Stromal cell of bone marrow (primary cell): ENCODE measurements around the gene KLF16.
"Not testable (repeated sequence)": the region's sequence is repeated elsewhere in the genome, so short reads cannot be mapped to it uniquely, and the experiment has no call there.

Experiments used
- DNase-seq: peaks from one replicate; pipeline ENCODE4 v3.0.0-alpha.2; 2012; ENCODE audit warnings: low read depth

The KLF16 gene

DNA sequence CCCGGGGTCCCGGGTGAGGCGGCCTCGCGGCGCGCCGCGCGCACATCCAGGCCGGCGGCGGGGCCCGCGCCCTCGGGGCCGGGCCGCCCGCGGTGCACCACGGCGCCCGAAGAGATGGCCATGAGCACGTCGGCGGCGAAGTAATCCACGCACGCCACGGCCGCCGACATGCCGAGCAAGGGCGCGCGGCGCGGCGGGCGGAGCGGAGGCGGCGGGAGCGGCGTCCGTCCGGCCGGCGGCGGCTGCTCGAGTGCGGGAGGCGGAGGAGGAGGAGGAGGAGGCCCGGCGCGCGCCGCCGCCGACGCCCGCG is at the start of gene KLF16:
Gene KLF16 (minus strand): TSS at position 252 of the 310 bp plus-strand sequence. CDS start 82 bp downstream, at position 170.
- DNase-seq = no peak

DNA sequence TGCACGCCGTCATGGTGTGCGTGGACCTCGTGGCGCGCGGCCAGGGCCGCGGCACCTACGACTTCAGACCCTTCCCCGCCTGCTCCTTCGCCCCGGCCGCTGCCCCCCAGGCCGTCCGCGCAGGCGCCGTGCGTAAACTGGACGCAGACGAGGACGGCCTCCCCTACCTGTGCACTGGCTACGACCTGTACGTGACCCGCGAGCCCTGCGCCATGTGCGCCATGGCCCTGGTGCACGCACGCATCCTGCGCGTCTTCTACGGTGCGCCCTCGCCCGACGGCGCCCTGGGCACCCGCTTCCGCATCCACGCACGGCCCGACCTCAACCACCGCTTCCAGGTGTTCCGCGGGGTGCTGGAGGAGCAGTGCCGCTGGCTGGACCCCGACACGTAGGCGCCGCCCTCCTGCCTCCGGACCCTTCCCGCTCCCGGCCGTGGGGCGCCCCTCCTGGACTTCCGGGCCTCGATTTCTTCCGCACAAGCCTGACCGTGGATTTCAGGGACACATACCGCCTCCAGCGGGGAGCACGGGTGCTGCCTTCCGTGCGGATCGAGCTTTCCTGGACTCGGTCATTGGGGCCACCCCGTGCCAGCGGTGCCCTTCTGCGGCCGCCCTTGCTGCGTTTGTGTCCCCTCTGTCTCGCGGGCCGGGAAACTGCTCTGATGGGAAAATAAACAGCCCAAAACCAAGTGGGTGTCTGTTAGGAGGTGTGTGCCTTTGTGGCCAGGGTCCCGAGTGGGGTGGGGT is 49.6 kb upstream of the KLF16 start:
- DNase-seq = no peak

DNA sequence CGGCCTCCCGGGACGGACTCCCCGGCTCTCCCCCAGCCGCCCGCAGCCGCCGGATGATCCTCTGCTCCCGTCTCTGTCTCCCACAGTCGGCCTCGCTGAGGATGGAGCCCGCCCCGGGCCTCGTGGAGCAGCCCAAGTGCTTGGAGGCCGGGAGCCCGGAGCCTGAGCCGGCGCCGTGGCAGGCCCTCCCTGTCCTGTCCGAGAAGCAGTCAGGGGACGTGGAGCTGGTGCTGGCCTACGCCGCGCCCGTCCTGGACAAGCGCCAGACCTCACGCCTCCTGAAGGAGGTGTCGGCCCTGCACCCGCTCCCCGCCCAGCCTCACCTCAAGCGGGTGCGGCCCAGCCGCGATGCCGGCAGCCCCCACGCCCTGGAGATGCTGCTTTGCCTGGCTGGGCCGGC is 48.6 kb upstream of the KLF16 start:
- DNase-seq = no peak

DNA sequence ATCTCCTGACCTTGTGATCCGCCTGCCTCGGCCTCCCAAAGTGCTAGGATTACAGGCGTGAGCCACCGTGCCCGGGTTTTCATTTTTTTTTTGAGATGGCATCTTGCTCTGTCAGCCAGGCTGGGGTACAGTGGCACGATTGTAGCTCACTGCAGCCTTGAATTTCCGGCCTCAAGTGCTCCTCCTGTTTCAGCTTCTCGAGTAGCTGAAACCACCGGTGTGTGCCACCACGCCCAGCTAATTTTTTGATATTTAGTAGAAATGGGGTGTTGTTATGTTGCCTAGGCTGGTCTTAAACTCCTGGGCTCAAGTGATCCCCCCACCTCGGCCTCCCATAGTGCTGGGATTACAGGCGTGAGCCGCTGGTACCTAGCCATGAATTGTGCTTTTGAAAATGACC is 47.7 kb upstream of the KLF16 start:
- DNase-seq = no peak

DNA sequence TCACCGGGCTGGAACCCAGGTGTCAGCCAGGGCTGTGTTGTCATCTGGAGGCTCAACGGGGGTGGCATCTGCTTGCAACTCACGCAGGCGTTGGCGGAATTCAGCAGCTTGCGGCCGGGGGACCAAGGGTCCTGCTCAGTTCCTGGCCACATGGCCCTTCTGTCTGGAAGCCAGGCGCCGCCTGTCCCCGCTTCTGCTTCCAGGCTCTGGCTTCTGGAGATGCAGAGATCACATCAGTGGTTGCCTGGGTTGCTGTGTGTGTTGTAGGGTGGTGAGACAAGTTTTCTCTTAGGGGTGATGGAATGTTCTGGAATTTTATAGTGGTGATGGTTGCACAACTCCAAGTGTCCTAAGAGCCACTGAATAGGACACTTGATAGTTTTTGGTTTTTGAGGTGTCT is 46.8 kb upstream of the KLF16 start:
- DNase-seq = no peak

DNA sequence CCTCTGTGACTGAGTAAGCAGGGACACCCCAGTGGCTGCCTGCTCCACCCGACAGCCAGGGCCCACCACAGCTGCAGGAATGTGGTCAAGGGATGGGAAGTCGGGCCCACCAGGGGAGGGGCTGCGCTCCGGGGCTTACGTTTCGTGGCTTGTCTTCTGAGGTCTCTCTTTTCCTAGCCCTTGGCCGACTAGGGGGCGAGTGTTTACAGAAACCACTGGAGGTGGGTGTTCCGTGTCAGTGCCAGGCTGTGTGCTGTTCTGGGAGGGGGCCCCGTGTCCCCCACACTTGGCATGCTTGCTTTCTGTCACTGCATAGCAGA is 46.3 kb upstream of the KLF16 start:
- DNase-seq = no peak

DNA sequence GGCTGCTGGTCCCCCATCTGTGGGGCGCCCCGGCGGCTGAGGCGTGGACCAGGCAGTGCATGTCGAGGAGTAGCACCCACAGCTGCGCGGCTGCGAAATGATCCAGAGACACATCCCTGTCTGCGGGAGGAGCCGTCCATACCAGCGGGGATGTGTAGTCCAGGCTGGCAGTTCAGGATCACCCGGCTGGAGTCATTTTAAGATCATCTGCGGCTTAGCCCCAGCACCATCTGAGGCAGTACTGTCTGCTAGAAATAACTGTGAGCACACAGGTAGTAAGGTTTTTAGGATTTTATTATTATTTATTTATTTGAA is 44.9 kb upstream of the KLF16 start:
- DNase-seq = no peak

DNA sequence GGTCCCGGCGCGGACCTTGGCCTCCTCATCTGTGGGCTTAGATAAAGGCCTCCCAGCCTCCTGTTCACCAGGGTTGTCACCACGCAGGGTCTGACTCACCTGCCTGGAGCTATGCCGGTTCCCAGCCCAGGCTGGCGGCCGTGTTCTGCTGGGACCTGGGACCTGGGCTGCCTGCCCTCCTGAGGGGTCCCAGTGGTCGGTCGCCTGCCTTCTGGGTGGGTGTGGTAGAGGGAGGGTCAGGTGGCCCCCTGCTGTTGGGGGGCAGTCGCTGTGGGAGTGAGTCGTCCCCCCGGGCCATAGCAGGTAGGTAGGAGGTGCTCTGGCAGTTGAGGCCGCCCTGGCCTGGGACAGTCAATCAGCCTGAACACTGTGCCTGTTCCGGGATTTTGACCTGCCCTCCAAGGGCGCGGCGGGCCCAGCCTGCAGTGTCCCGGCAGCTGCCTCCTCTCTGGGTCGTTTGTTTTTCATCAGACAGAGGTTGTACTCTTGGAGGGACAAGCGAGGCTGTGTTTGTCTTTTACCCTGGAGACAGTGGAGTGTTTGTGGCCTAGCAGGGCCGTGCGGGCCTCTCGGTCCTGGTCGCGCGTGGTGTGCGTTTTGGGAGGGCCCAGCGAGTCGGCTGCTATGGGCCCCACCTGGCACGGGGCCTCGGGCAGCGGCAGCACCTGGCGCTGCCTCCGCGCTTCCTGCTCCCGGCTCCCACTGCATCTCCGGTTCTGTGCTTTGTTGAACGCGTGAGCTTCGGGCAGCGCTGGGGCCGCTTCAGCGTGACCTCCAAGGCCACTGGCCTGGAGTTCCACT is 44.4 kb upstream of the KLF16 start:
- DNase-seq = no peak

DNA sequence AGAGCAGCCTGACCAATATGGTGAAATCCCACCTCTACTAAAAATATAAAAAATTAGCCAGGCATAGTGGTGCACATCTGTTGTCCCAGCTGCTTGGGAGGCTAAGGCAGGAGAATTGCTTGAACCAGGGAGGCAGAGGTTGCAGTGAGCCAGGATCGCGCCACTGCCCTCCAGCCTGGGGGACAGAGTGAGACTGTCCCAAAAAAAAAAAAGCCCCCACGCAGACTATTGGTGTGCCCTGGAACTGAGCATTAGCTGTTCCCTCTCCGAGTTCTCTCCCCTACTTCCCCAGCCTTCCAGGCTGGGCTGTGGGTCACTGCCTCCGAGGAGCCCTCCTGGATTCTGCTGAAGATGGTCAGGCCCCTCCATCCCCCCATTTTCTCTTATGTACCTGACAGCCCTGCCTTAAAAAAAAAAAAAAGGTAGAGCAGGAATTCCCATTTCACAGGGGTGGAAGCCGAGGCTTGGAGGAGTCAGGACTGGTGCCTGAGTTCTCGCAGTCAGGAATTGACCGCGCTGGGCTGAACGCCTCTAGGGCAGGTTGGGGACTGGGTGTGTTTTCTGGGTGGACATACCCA is 43.7 kb upstream of the KLF16 start:
- DNase-seq = no peak

DNA sequence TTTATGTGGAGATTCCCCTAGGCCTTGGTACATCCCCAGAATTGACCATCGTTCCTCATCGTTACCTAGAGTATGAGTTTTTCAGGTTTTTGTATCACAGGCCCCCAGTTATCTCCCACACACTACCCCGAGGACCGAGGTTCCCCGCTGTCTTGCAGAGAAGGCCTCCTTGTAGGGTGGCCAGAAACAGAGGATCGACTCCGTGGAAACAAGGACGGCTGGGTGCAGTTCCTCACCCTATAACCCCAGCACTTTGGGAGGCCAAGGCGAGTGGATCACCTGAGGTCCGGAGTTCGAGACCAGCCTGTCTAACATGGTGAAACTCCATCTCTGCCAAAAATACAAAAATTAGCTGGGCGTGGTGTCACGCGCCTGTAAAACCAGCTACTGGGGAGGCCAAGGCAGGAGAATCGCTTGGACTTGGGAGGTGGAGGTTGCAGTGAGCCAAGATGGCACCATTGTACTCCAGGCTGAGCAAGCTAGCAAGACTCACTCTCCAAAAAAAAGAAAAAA is 42.5 kb upstream of the KLF16 start:
- DNase-seq = no peak

DNA sequence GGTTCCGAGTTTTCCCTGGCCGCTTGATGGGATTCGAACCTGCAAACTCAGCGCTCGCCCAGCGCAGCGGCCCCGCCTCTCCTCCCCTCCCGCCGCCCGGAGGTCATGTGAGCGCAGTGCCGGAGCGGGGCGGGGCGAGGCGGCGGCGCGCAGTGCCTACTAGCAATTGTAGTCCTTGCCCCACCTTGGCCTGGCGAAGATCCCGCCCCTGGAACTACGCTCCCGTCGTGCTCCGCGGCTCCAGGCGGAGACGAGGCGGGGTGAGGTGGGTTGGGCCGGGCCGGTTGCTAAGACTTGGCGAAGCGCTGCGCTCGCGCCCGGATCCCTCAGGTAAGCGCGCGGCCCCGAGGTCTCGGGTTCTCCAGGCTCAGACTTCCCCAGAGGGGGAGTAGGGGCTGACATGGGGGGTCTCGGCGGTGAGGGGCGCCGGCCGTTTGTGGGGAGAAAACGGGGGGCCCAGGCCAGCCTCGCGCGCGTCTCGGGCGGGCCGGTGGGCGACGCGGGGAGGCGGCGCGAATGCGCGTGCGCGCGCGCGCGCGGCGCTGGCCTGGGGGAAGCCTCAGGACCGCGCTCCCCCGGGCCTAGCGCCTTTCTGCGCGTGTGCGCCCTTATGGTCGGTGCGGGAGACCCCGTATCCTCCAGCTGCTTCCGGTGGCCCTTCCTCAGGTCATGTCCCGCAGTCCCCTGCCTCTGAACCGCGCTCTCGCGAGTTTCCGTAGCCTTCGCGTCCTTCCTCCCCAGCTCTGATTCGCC is 41.9 kb upstream of the KLF16 start, which contains the start of the genes ADAT3 and SCAMP4:
Gene ADAT3 (plus strand): TSS at position 290 of the 753 bp plus-strand sequence. CDS start 6,649 bp downstream, outside the sequence.
Gene SCAMP4 (plus strand): TSS at position 290 of the 753 bp plus-strand sequence. CDS start 9,621 bp downstream, outside the sequence.
- peak; percentile 97 for DNase-seq

DNA sequence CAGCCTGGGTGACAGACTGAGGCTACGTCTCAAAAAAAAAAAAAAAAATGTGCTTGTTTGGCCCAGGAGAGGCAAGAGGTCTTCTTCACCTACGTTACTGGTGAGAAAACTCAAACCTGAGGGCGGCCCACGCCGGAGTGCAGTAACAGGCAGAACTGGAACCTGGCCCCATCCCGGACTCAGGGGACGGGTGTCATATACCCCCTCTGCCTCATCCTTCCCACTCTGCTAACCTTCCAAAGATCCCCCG is 41.4 kb upstream of the KLF16 start:
- DNase-seq = no peak

DNA sequence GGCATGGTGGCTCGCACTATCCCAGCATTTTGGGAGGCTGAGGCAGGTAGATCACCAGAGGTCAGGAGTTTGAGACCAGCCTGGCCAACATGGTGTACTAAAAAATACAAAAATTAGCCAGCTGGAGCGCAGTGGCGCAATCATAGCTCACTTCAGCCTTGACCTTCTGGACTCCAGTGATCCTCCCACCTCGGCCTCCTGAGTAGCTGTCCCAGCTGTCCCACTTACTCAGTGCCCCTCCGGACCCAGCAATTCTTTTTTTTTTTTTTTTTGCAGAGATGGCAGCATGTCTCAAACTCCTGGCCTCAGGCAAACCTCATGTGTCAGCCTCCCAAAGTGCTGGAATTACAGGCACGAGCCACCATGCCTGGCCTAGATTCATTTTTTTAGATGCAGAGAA is 39.5 kb upstream of the KLF16 start:
- no peak for DNase-seq

DNA sequence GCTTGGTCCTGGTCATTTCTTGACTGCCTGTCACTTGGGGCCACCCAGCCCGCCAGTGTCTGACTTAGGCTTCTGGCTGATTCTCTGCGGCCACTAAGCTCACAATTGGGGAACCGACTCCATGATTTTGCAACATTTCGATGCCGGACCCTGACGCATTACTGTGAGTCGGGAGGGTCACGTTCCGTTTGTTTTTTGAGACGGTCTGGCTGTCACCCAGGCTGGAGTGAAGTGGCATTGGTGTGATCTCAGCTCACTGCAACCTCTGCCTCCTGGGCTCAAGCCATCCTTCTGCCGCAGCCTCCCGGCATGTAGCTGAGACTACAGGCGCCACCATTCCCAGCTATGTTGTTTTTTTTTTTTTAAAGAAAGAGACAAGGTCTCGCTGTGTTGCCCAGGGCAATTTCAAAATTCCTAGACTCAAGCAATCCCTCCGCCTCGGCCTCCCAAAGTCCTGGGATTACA is 38.6 kb upstream of the KLF16 start:
- no peak for DNase-seq

DNA sequence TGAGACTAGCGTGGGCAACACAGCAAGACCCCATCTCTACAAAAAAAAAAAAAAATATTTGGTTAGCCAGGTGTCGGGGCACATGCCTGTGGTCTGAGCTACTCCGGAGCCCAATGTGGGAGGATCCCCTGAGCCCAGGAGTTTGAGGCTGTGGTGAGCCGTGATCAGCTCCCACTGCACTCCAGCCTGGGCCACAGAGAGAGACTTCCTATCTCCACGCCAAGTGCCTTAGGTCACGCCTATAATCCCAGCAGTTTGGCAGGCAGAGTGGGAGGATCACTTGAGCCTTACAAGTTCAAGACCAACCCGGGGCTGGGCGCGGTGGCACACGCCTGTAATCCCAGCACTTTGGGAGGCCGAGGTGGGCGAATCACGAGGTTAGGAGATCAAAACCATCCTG is 33.1 kb upstream of the KLF16 start:
- no peak for DNase-seq

DNA sequence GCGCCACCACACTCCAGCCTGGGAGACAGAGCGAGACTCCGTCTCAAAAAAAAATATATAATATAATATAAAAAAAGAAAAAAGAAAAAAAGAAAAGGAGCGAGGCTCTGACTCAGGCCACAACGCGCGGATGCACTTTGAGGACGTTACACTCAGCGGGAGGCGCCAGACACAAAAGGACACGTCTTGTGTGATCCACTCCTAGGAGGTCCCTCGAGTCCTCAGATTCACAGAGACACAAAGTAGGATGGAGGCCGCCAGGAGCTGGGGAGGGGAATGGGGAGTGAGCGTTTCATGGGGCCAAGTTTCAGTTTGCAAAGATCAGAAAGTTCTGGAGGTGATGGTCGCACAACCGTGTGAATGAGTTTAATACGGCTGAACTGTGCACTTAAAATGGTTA is 30.4 kb upstream of the KLF16 start:
- no peak for DNase-seq

DNA sequence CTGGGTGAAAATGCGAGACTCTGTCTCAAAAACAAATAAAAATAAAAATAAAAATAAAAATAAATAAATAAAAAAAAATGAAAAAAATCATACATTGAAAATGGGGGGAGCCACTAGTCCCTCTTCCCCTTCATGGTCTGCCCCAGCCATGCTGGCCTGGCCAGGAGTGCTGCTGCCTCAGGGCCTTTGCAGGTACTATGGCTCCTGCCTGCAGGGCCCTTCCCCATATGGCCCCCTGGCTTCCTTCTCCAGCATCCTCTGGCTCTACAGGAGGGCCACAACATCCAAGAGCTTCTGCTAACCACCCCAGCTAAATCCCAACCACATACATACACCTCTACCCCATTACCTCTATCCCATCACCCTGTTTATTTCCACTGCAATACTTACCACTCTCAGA is 26.5 kb upstream of the KLF16 start:
- DNase-seq = no peak

DNA sequence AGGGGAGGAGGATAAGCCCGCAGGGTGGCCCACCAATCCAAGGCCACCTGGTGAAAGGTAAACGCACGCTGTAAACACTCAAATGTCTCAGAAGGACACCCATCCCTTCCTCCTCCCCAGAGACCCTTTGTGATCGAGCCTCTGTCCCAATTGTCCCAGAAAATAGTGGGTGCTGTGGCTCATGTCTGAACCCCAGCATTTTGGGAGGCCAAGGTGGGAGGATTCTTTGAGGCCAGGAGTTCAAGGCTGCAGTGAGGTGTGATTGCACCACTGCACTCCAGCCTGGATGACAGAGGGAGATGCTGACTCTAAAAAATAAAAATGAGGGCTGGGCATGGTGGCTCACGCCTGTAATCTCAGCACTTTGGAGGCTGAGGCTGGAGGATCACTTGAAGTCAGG is 25.0 kb upstream of the KLF16 start:
- DNase-seq = no peak

DNA sequence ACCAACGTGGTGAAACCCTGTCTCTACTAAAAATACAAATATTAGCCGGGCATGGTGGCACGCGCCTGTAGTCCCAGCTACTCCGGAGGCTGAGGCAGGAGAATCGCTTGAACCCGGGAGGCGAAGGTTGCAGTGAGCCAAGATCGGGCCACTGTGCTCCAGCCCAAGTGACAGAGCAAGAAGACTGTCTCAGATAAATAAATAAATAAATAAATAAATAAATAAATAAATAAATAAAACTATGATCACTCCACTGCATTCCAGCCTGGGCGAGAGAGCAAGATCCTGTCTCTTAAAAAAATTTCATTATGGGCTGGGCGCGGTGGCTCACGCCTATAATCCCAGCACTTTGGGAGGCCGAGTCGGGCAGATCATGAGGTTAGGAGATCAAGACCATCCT is 23.0 kb upstream of the KLF16 start:
- not testable (repeated sequence) for DNase-seq

DNA sequence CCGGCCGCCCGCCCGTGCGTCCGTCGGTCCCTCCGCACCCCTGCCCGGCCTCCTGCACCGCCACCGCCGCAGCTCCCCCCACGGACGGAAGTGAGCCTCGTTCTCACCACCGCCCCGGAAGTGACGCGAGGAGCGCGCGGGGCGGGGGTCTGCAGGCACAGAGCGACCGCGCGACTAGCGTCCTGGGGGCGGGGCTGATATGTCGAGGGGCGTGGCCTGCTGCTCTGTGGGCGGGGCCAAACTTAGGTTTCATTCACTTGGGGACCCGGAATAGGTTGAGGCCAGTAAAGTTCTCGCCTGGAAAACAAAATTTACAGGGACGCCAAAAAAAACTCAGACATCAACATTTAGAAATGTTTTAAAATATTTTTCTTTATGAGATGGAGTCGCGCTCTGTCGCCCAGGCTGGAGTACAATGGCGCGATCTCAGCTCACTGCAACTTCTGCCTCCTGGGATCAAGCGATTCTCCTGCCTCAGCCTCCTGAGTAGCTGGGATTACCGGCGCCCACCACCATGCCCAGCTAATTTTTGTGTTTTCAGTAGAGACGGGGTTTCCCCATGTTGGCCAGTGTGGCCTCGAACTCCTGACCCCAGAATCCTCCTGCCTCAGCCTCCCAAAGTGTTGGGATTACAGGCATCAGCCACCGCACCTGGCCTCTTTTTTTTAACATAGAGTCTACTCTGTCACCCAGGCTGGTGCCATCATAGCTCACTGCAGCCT is 22.2 kb upstream of the KLF16 start, which contains the start of gene ABHD17A:
Gene ABHD17A (minus strand): TSS at position 99 of the 722 bp plus-strand sequence. CDS start 3,930 bp downstream, outside the sequence.
- peak; percentile 85 for DNase-seq

DNA sequence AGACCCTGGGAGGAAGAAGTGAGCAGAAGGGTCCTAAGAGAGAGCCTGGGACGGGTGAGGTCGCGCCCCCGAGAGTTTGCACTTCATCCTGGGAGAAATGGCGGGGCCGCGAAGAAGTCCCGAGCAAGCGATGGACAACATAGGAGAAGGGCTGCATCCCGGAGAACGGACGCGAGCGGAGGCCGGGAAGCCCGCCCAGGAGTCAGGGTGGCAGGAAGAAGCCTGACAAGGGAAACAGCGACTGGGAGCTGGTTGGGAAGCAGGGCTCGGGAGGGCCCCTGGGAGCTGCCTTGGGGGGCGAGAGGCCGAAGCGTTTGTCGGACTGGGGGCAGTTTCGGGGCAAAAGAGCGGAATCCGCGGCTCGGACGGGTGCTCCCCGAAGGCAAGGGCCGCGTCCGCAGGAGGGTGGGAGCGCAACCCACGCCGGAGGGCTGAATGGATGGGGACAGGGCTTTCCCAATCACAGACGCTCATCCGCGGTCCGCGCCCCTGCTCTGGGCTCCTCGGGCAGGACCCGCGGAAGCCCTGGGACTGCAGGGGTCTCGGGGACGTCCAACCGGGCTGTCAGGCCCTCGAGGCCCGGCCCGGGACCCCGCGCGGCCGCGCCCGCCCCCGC is 21.4 kb upstream of the KLF16 start:
- no peak for DNase-seq
